ENCODE data around the gene PDE6A.
"Not testable (repeated sequence)": the region's sequence is repeated elsewhere in the genome, so short reads cannot be mapped to it uniquely, and the experiment has no call there.

The PDE6A gene

DNA sequence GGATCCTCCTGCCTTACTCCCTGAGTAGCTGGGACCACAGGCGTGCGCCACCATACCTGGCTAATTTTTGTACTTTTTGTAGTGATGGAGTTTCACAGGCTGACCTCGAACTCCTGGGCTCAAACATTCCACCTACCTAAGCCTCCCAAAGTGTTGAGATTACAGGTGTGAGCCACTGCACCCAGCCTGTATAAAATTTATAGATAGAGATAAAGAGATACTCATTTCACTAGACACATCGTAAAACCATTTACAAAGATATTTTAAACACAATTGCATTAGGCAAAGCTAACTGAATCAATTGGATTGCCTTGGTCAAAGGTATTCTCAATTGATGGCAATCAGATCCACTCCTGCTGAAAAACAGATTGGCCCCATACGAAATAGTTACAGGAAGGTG lies 52.0 kb downstream of the PDE6A start:
- DNase-seq, result no peak

DNA sequence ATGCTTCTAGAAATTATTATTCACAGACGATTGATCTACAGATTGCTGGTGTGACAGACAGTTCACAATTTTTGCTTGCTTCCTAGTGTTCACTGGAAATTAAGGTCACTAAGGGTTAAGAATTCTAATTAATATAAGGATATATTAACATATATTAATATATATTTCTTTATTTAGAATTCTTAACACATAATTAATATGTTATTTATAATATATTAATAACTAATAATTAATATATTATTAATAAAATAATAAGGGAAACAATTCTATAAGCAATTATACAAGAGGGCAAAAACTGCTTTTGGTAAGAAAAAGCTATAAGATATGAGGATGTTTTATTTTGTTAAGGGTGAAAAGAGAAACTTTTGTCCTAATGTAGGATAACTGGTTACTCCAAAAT lies 56.3 kb downstream of the PDE6A start:
- DNase-seq, result no peak

GRCh38 chr5:149887622-149888183 lies 56.9 kb downstream of the PDE6A start:
- DNase-seq, result no peak

GRCh38 chr5:149886692-149887470 lies 57.7 kb downstream of the PDE6A start:
- no peak for DNase-seq

GRCh38 chr5:149886060-149886459 lies 58.5 kb downstream of the PDE6A start:
- DNase-seq, result no peak

DNA sequence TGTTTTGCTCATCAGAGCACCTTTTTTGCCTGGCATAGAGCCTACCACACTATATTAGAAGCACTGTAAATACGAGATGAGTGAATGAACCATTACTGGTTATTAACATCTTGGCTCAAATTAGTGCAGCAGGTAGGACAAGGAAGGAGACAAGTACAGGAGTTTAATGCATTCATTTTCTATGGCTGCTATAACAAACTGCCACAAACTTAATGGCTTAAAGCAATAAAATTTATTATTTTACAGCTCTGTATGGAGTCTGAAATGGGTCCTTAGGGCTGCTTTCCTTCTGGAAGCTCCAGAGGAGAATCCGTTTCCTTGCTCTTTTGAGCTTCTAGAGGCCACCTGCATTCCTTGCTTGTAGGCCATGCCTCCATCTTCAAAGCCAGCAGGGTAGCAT lies 59.1 kb downstream of the PDE6A start:
- DNase-seq, result no peak

DNA sequence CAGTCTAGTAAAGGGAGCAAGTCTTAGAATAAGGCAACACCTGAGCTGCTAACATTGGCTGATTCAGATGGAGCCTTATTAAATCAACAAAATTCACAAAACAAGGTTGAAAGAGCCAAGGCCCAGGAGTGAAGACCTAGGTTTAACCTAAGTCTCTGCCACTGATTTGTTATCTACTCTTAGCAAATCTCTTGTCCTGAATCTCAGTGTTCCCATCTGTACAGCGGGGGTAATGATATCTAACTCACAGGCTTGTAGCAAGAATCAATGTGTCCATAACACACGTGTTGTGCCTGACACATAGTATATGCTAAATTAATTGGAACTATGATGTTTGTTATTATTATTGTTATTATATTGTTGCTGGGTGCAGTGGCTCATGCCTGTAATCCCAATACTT lies 61.0 kb downstream of the PDE6A start:
- DNase-seq, result no peak

DNA sequence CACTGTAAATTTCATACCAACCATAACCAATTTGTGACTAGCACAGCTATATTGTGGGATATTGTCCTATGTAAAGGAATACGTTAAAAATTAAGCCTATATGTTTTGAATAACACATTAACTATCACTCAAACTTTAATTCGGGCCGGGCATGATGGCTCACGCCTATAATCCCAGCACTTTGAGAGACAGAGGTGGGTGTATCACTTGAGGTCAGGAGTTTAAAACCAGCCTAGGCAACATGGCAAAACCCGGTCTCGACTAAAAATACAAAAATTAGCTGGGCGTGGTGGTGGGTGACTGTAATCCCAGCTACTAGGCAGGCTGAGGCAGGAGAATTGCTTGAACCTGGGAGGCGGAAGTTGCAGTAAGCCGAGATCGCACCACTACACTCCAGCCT lies 62.0 kb downstream of the PDE6A start:
- DNase-seq, result not testable (repeated sequence)

DNA sequence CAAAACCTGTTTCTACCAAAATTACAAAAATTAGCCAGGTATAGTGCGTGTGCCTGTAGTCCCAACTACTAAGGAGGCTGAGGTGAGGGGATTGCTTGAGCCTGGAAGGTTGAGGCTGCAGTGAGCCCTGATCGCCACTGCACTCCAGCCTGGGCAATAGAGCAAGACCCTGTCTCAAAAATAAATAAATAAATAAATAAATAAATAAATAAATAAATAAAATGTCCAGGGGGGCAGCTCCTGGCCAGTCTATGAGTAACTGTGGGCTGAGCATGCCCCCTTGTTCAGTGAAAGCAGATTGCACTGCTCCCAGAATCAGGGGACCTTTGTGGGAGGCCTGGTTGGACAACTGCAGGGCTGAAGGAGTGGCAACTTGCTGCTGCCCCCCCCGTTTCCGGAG lies 62.7 kb downstream of the PDE6A start:
- DNase-seq, result no peak

- DNase-seq, result no peak
Measured at GRCh38 chr5:149881069-149881622, 63.4 kb downstream of the PDE6A start.

DNA sequence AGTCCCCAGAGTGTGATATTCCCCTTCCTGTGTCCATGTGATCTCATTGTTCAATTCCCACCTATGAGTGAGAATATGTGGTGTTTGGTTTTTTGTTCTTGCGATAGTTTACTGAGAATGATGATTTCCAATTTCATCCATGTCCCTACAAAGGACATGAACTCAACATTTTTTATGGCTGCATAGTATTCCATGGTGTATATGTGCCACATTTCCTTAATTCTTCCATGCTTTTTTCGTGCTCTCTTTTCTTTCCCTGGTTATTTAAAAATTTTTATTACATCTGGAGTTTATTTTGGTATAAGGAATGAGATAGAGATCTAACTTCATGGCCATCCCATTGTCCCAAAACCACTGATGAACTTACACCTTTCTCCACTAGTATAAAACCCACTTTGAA lies 65.0 kb downstream of the PDE6A start:
- not testable (repeated sequence) for DNase-seq

- DNase-seq, result no peak
Measured at GRCh38 chr5:149878371-149878770, 66.2 kb downstream of the PDE6A start.

- DNase-seq, result no peak
Measured at GRCh38 chr5:149873896-149874295, 70.7 kb downstream of the PDE6A start.

- DNase-seq, result no peak
Measured at GRCh38 chr5:149872351-149873040, 72.1 kb downstream of the PDE6A start.

DNA sequence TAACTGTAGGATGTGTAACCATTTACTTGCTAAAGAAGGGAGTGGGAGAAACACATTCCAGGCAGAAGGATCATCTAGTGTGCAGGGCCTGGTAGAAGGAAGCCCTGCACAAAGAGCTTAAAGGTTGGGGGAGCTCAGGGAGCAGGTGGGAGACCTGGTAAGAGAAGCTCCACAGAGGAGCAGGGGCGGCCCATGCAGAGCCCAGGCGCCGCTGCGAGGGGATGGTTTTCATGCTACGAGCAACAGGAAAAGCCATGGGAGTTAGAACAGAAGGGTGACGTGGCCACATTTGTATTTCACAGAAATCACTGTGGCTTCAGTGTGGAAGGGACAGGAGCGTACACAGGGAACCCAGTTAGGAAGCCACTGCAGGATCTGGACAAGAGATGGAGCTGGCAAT lies 73.1 kb downstream of the PDE6A start:
- no peak for DNase-seq

DNA sequence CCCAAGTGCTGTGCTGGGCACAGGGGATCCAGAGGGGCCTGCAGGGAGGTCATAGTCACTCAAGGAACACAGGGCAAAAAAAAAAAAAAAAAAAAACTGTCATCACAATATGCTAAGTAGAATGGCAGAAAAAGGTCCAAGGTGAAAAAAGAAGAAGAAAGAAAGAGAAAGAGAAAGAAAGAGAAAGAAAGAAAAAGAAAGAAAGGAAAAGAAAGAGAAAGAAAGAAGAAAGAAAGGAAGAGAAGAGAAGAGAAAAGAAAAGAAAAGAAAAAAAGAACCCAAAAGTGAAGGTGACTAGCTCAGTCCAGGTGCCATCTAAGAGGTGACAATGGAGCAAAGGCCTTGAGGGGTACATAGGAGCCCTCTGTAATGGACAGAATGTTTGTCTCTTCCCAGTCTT lies 73.9 kb downstream of the PDE6A start:
- no peak for DNase-seq

DNA sequence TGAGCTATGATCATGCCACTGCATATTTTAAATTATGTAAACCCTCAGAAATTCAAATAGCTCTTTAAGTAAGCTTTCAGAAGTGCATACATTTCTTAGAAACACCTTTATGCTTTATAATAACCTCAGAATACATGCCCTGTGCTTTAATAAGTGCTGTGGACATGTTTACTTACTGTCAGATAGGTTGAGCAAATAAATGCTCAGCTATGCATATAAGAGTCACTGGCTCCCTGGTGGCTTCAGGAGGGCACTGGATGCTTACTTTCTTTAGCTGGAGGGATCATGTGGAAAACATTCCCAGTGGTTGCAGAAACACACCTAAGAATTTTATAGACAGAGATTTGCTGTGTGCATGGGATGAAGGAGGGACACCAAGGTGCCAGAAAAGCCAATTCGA lies 74.4 kb downstream of the PDE6A start:
- DNase-seq, result no peak

- DNase-seq, result no peak
Measured at GRCh38 chr5:149869411-149869821, 75.2 kb downstream of the PDE6A start.

DNA sequence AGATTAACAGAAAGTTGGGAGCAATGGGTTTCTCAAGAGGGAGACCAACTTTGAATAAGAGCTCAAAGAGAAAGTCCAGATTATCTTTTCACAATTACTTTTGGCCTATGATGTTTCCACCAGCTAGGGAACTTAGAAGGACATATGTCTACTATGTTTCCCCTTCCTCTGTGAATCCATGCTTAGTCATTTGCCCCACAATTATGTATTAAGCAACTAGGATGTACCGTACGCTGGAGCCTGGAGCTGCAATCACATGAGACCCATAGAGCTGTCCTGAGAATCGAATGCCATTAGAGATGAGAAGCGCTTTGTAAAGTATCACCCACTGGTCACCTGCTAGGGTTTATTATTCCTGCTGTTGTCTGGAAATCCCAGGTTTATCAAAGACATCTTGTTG lies 78.8 kb downstream of the PDE6A start:
- DNase-seq, result no peak

- no peak for DNase-seq
Measured at GRCh38 chr5:149863830-149864229, 80.8 kb downstream of the PDE6A start.

DNA sequence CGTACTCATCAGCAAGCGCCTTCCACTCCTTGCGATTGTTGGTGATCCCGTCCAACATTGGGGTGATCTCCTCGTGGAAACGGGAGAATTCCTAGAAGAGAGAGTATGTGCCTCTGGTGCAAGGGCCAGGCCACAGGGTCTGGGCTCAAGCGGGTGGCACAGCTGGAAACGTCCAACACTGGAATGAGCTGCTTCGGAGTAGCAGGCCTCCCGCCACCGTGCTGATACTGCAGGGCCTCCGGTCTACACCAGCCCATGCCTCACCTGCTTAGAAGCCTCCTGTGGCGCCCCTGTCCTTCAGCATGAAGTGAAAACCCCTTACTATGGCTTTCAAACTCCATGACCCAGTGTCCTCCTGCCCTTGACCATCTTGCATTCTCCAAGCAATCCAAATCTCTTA lies 81.4 kb downstream of the PDE6A start:
- no peak for DNase-seq

DNA sequence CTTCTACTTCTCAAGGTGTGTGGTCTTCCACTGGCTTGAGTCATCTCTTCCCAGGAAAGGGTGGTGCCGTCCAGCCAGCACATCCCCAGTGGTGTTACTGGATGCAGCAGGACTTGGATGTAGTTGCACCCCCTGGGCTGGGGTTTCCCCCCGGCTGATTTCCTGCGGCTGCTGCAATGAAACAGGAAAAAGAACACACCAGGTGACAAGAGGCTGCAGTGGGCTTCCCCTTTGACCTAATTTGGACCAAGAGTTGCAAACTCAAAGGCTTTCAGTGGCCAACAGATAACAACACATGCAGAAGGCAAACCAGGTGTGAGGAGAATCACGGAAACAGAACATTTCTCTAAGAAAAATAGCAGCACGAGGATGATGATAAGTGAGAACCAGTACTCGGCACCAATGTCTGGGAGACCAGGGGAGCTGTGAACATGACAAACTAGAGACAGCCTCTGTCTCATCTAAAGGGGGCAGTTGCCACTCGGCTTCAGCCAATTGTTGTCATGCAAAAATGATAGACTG lies 83.7 kb downstream of the PDE6A start:
- no peak for DNase-seq

DNA sequence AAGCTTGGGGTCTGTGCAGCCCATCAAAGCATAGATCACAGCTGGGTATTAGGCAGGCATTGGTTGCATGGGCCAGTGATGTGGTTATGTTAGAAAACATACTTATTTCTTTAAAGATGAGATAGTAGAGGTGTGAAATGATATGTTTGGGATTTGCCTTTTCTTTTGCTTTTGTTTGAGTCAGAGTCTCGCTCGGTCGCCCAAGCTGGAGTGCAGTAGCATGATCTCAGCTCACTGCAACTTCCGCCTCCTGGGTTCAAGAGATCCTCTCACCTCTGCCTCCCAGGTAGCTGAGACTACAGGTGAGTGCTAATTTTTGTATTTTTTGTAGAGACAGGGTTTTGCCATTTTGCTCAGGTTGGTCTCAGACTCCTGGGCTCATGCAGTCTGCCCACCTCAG lies 84.8 kb downstream of the PDE6A start:
- no peak for DNase-seq

DNA sequence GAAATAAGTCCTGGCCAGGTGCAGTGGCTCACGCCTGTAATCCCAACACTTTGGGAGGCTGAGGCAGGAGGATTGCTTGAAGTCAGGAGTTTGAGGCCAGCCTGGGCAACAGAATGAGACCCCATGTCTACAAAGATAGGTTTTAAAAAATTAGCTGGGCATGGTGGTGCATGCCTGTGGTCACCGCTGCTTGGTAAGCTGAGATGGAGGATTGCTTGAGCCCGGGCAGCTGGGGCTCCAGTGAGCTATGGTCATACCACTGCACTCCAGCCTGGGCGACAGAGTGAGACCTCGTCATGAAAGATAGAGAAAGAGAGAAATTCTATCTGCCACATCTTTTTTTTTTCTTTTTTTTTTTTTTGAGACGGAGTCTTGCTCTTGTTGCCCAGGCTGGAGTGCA lies 86.1 kb downstream of the PDE6A start:
- DNase-seq, result not testable (repeated sequence)

Measured in SHP77 (cell line).